Subcutaneous adipose tissue (tissue), 4 donors: ENCODE measurements around the gene FBXL3. TPM values are rescaled to one million over a fixed set of nuclear protein-coding genes. Genes with fewer than 3 reads are reported as not detected.

Experiments
- total RNA-seq, 4 donors: library from RNA; depleted of rRNA; stranded (reverse); fragments of >200 nt; gene quantifications; one replicate each; pipeline ENCODE4 v1.1.0, GENCODE V29; 2016
- TF ChIP-seq, protein P1 (sequence below): fragments of 450-650 bp; IDR thresholded peaks from one replicate; pipeline ENCODE4 v1.5.1; 2016; ENCODE audit warnings: low read depth, mild to moderate bottlenecking, control low read depth, antibody characterized with exemption, moderate library complexity

The FBXL3 gene
- total RNA-seq, 4 donors from 2014 or later: 86.1 to 150 (median 117) TPM

DNA sequence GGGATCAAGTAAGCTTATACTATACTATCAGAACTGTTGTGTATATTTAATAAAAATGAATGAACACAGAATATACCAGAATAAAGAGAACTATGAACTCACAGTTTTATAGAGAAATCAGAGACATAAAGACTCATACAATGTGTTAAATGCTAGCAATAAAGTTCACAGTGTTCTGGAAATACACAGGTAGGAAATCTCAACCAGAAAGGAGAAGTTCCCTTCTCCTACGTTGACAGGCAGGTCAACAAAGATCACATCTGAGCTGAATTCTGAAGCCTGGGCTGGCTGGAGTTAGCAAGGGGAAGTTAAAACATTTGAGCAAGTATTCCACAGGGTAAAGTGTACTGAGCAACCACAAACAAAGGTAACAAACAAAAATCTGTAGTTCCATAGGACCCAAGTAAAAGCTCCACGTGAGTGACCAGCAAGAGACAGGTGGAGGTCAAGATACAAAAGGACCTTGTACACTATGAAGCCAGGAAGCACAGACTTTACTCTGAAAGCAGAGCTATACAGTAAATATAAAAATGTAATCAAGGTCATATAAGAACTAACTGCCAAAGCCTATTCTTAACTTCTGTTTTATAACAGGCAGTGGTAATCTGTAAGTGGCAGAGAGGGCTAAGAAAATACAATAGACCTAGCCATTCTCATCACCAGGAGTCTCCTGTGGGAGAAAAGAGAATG, 13.0 kb downstream of the FBXL3 start:
- TF ChIP-seq, protein P1, sequence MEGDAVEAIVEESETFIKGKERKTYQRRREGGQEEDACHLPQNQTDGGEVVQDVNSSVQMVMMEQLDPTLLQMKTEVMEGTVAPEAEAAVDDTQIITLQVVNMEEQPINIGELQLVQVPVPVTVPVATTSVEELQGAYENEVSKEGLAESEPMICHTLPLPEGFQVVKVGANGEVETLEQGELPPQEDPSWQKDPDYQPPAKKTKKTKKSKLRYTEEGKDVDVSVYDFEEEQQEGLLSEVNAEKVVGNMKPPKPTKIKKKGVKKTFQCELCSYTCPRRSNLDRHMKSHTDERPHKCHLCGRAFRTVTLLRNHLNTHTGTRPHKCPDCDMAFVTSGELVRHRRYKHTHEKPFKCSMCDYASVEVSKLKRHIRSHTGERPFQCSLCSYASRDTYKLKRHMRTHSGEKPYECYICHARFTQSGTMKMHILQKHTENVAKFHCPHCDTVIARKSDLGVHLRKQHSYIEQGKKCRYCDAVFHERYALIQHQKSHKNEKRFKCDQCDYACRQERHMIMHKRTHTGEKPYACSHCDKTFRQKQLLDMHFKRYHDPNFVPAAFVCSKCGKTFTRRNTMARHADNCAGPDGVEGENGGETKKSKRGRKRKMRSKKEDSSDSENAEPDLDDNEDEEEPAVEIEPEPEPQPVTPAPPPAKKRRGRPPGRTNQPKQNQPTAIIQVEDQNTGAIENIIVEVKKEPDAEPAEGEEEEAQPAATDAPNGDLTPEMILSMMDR: no peak

DNA sequence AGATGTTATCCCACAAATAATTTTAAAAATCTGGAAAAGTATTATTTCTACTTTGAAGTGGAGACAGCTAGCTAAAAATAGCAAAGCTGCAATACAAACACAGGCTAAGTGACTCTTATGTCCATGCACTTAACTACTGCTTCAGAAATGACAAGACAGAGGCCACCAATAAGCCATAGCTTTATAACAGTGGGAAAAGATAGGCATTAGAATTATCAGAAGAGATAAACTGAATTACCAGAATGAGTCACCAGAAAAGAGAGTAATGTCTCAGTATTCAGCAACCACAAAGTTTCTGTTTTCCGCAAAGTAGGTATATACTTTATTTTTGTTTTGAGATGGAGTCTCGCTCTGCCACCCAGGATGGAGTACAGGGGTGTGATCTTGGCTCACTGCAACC, 17.9 kb downstream of the FBXL3 start:
- TF ChIP-seq, protein P1: no peak

DNA sequence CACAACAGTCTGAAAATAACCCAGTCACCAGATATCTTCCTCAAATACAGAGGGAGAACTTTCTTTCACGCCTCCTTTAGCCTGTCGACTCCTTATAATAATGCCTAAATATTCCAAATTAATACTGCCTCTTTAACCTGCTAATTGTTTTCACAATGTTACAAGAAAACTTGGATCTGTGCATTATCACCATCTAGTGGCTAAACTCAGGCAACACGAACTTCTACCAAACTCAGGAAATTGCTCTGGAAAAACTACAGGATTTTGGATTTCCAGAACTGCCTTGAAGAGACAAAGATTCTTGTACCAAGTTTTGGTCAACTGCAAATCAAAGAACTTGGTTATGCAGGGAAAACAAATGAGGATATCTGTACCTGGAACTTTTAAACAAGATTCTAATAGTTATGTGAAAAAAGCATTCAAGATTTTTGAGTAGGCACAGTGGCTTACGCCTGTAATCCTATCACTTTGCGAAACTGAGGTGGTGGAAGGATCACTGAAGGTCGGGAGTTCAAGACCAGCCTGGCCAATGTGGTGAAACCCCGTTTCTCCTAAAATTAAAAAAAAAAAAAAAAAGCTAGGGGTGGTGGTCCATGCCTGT, 24.3 kb downstream of the FBXL3 start:
- TF ChIP-seq, protein P1: no peak

DNA sequence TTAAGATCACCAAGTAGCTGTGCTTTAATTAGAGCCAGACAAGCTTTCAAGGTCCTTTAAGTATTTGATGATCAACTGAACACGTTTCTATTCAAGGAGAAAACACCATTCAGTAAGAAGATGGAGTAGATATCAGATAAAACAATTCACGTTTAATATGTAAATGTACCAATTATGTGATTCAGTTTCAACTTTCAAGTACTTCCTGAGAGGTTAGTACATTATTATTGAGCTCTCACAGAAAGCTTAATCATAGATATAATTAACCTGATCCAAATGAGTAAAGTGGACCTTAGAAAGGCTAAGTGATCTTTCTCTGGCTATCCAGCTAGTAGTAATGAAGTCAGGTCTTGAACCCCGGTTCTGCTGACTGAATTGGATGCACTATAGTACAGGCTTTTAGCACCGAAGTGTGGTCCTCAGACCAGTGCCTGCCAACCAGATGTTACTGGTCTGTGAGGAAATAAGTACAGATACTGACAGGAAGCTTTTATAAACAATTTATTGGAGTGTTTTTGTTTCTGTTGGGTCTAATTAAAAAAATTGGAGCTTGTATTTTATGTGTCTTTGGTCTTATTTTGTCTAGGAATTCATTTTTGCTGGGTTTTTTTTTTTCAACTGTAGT, 24.9 kb downstream of the FBXL3 start:
- TF ChIP-seq, protein P1: no peak

DNA sequence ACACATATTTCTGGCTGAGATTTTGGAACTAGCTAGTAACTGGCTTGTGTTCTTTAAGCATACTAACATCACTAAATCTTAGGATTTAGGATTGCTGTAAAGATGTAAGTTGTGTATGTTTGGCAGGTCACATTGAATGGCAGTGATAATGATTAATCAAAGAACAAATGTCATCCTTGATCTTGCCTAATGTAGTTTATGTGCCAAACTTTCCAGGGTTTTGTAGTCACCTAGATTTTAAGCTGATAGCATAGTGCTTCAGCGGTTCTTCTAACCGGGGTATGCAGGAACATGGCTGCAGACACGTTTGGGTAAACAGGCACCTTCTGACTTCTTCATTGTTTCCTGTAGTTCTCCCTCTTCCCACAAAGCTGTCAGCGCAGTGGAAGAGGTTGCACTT, 25.4 kb downstream of the FBXL3 start:
- TF ChIP-seq, protein P1: no peak

DNA sequence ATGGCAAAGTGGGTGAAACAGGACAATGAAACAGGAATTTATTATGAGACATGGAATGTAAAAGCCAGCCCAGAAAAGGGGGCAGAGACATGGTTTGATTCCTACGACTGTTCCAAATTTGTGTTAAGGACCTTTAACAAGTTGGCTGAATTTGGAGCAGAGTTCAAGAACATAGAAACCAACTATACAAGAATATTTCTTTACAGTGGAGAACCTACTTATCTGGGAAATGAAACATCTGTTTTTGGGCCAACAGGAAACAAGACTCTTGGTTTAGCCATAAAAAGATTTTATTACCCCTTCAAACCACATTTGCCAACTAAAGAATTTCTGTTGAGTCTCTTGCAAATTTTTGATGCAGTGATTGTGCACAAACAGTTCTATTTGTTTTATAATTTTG, 26.5 kb downstream of the FBXL3 start:
- TF ChIP-seq, protein P1: no peak

DNA sequence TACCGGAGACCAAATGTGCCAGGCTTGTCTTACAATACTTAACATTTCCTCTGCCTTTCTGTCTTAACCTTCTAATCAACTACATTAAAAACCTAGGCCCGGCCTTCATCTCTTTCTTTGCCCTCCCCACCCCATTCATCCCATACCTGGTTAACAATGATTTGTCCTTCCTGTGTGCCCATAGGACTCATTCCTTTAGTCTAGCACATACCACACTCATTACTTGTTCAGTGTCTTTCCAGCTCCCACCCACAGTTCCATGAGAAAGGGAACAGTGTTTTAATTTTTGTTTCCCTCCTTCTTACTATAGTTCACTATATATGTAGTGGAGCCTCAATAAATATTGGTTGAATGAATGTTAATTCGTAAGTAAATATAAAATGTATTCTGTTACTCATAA, 32.7 kb downstream of the FBXL3 start:
- TF ChIP-seq, protein P1: no peak
